GDM1 (cell line): ENCODE results near the gene NAV2.
"Not testable (repeated sequence)": the region's sequence is repeated elsewhere in the genome, so short reads cannot be mapped to it uniquely, and the experiment has no call there.

Source experiments
- DNase-seq: peaks from one replicate; lab custom pipeline; 2025; lab: John Stamatoyannopoulos, UW

The NAV2 gene

GRCh38 chr11:20120134-20120925 lies 407.7 kb downstream of the NAV2 start:
- no peak for DNase-seq

- no peak for DNase-seq
Measured at GRCh38 chr11:20122131-20122530, 409.5 kb downstream of the NAV2 start.

GRCh38 chr11:20125927-20126326 lies 413.3 kb downstream of the NAV2 start:
- no peak for DNase-seq

GRCh38 chr11:20126724-20127123 lies 414.1 kb downstream of the NAV2 start:
- DNase-seq: no peak

- DNase-seq: peak; percentile 31
Measured at GRCh38 chr11:20127671-20128527, 415.3 kb downstream of the NAV2 start.

- DNase-seq: not testable (repeated sequence)
Measured at GRCh38 chr11:20128528-20128825, 415.8 kb downstream of the NAV2 start.

GRCh38 chr11:20129665-20130064 lies 417.0 kb downstream of the NAV2 start:
- no peak for DNase-seq

GRCh38 chr11:20131788-20132666 lies 419.4 kb downstream of the NAV2 start:
- DNase-seq: no peak

GRCh38 chr11:20132667-20133039 lies 420.0 kb downstream of the NAV2 start:
- DNase-seq: no peak

GRCh38 chr11:20134991-20135736 lies 422.5 kb downstream of the NAV2 start:
- no peak for DNase-seq

GRCh38 chr11:20137637-20138036 lies 425.0 kb downstream of the NAV2 start:
- DNase-seq: no peak

GRCh38 chr11:20138707-20139106 lies 426.1 kb downstream of the NAV2 start:
- no peak for DNase-seq

- no peak for DNase-seq
Measured at GRCh38 chr11:20154381-20154780, 441.7 kb downstream of the NAV2 start.

GRCh38 chr11:20155683-20156279 lies 443.1 kb downstream of the NAV2 start:
- no peak for DNase-seq

GRCh38 chr11:20156280-20156875 lies 443.7 kb downstream of the NAV2 start:
- DNase-seq: no peak

- DNase-seq: no peak
Measured at GRCh38 chr11:20156876-20157613, 444.4 kb downstream of the NAV2 start.

GRCh38 chr11:20157728-20158127 lies 445.1 kb downstream of the NAV2 start:
- no peak for DNase-seq

GRCh38 chr11:20158597-20159257 lies 446.1 kb downstream of the NAV2 start:
- DNase-seq: no peak
